Skin epidermis (tissue), 12 donors: ENCODE results near the gene TEC.

ENCODE experiments used
- H3K27ac ChIP-seq, 21 experiments: fragments of 200-600 bp; sonication (generic) in 11 of 21; one replicate each; pipeline ENCODE4 v1.5.0; 2020; ENCODE audit warnings: mild to moderate bottlenecking in 3 of 21, inconsistent platforms in 2 of 21, moderate library complexity in 2 of 21
- H3K4me3 ChIP-seq, 7 experiments: fragments of 200-600 bp; sonication (generic) in 2 of 7; one replicate each; pipeline ENCODE4 v1.5.0; 2020; ENCODE audit warnings: inconsistent platforms in 2 of 7, mild to moderate bottlenecking in 2 of 7, moderate library complexity in 1 of 7

TEC gene

DNA sequence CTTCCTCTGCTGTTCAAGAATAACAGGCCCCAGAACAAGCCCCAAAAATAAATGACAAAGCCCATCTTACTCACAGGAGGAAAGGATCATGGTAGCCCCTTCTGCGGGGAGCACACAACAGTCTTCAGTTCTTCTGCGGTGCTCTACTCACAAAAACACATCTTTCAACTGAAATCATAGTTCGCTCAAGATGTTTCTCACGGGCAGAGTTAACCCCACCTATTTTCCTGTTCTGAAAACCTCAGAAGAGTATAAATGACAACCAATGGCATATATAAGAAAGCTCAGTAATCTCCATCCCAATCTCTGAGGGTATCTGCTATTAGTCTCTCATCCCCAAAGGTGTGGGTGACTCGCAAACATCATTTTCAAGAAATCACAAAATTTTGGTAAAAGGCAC, 135.6 kb downstream of the TEC start, which contains the start of gene TXK:
Gene TXK, minus strand, starts transcription at position 170 of the 400 bp plus-strand sequence. Its CDS starts 80 bp downstream, at position 90.
- peak within 1 kb of the TSS in 4 of 21 experiments; percentile 28 to 76 (median 42) for H3K27ac ChIP-seq

DNA sequence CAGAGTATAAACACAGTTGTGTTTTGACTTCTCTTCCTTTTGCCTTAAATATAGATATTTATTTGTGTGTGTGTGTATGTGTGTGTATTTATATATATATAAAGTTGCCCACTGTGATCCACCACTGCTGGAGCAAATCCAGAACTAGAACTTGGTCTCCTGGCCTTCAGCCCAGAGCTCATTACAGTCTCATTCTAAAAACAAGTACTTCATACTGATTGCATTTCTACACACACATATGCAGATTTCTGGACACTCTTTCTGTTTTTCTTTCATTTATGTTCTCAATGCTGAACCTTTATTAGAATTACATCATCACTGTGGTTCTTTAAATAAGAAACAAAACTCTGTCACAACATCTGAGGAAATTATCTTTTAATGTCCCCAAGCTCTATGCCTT, 136.0 kb downstream of the TEC start:
- Histone ChIP-seq H3K27ac (peak overlapping the region in 3 of 21 experiments; percentile 33 to 76 (median 52)), H3K4me3 (peak overlapping the region in 1 of 7 experiments; percentile 24)

More for the DNA sequence above, 135.6 kb downstream of the TEC start, which contains the start of gene TXK:
- peak within 1 kb of the TSS in 1 of 7 experiments; percentile 24 for H3K4me3 ChIP-seq

DNA sequence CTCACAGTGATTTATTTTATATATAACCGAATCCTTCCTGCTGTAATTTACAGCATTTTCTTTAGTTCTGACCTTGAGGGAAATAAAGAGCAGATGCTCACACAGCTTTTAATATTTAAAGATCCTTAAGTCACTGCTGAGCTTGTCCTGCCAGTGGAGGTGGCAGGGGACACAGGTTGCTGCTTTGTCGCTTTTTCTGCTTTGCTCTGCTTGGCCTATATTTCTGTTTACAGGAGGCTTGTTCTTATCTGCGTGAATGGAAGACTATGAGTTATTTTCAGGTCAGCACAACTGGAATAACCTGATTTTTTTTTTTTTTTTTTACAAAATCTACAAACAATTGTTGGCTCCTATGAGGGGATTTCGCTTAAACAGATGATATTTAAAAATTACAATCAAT, 137.9 kb downstream of the TEC start:
- peak overlapping the region in 2 of 21 experiments; percentile 52 to 64 for H3K27ac ChIP-seq
- H3K4me3 ChIP-seq: no peak overlapping the region

DNA sequence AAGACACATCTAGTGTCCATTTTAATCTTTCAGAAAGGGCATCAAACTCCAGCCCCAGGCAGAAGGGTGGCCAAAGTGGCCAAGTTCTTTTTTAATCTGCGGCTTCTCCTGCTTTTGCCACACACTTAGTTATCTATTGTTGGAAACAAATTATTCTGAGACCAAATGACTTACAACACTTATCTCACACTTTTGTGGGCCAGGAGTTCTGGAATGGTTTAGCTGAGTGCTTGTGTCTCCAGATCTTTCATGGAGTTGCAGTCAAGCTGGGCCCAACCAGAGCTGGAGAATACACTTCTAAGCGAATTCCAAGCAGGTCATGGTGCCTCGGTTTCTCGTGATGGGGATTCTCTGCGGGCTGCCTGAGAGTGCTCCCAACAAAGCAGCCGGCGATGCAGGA, 139.5 kb downstream of the TEC start:
- Histone ChIP-seq H3K27ac (peak overlapping the region in 4 of 21 experiments; percentile 24 to 71 (median 28)), H3K4me3 (no peak overlapping the region)

- Histone ChIP-seq H3K4me3 (no peak overlapping the region), H3K27ac (peak overlapping the region in 5 of 21 experiments; percentile 17 to 71 (median 25))
These were observed 140.2 kb downstream of the TEC start for GRCh38 chr4:48129307-48130014.

DNA sequence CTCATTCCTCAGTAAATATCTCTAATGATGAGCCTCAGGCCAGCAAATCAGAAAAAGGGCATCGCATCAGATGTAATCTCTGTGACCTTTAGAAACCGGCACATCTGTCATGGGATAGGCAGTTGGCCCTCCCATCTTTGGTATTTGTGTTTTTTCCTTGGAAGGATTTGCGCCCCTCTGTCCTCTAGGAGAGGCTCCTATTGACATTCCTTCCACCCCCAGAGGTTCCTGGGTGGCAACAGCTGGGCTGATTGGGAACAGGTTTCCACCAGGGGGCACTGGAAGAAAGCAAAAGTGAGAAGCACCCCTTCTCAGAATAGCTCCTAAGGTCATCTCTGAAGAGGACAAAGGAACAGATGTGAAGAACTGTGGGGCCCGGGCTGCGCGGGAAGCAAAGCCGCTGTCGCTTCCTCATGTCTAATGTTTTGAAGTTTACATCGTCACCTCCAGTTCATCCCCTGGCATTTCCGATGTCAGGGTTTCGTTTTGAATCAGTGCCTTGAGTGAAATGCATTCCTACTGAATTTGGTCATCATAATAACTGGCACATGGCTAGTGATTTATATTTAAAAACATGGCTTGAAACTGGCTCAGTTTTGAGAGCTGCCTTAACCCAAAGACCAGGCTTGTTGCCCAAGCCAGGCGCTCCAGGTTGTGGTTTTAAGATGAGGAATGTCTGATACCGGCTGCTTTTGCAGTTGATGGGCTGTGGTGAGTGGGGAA, 141.8 kb downstream of the TEC start:
- peak overlapping the region in 9 of 21 experiments; percentile 1 to 55 (median 20) for H3K27ac ChIP-seq
- H3K4me3 ChIP-seq: peak overlapping the region in 4 of 7 experiments; percentile 8 to 20 (median 12)

DNA sequence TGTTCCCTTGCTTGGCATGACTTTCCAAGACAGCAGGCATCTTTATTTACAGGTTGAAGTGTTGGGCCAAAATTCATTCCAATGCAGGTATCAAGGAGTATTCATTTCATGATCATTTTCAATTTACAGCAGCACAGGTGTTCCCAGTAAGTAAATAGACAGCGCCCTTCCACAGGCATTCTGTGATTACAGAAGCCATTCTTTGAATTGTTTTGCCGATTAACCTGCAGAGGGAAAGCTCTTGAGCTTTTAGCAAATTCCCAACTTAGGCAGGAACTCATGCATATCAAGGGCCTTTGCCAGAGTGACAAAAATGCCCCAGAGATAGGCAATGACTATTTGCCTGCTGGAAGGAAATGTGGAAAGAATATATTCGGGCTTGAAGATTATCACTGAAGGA, 142.4 kb downstream of the TEC start:
- Histone ChIP-seq H3K27ac (peak overlapping the region in 4 of 21 experiments; percentile 1 to 55 (median 47)), H3K4me3 (peak overlapping the region in 1 of 7 experiments; percentile 20)

- Histone ChIP-seq H3K27ac (peak overlapping the region in 1 of 21 experiments; percentile 1), H3K4me3 (no peak overlapping the region)
These were observed 143.0 kb downstream of the TEC start for GRCh38 chr4:48126621-48127020.

- no peak overlapping the region for H3K4me3 ChIP-seq
- no peak overlapping the region for H3K27ac ChIP-seq
These were observed 144.8 kb downstream of the TEC start for GRCh38 chr4:48124870-48125269.

DNA sequence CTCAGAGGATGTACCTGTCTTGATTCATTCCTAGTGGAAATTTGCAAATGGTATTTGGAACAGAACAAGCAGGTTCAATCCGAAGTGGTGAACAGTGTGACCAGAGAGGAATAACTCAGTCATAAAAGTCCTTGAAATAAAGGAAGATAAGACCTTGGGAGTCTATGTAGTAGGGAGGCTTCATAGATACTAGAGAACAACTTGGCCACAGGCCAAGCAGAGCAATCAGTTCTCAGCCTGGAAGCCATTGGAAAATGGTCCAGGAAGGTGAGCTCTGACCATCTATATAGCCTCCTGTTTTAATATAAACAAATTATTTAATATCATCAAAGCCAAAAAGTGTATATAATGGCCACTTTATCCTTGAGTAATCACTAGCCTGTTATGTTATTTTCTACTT, 146.9 kb downstream of the TEC start:
- no peak overlapping the region for H3K4me3 ChIP-seq
- no peak overlapping the region for H3K27ac ChIP-seq

GRCh38 chr4:48121180-48121579, 148.5 kb downstream of the TEC start:
- H3K27ac ChIP-seq: no peak overlapping the region
- H3K4me3 ChIP-seq: no peak overlapping the region

GRCh38 chr4:48120132-48120531, 149.5 kb downstream of the TEC start:
- Histone ChIP-seq H3K27ac (no peak overlapping the region), H3K4me3 (no peak overlapping the region)

GRCh38 chr4:48119646-48120045, 150.0 kb downstream of the TEC start:
- no peak overlapping the region for H3K4me3 ChIP-seq
- no peak overlapping the region for H3K27ac ChIP-seq

GRCh38 chr4:48118081-48118480, 151.6 kb downstream of the TEC start:
- H3K4me3 ChIP-seq: no peak overlapping the region
- no peak overlapping the region for H3K27ac ChIP-seq

DNA sequence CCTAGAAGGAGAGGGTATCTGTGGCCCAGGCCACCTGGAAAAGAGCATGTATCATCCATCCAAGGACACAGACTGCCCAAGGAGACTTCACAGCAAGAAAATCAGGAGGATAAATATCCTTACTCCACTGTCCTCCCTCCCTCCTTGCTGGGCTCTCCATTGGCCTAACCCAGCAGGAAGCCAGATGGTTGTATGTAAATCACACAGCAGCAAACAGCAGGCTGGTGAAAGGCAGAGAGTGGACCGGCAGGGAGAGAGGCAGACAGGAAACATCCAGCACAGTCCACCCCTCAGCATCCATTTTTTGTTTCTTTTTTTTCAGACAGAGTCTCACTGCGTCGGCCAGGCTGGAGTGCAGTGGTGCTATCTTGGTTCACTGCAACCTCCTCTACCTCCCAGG, 153.1 kb downstream of the TEC start:
- Histone ChIP-seq H3K27ac (no peak overlapping the region), H3K4me3 (no peak overlapping the region)

- no peak overlapping the region for H3K27ac ChIP-seq
- H3K4me3 ChIP-seq: no peak overlapping the region
These were observed 155.2 kb downstream of the TEC start for GRCh38 chr4:48114412-48114811.

DNA sequence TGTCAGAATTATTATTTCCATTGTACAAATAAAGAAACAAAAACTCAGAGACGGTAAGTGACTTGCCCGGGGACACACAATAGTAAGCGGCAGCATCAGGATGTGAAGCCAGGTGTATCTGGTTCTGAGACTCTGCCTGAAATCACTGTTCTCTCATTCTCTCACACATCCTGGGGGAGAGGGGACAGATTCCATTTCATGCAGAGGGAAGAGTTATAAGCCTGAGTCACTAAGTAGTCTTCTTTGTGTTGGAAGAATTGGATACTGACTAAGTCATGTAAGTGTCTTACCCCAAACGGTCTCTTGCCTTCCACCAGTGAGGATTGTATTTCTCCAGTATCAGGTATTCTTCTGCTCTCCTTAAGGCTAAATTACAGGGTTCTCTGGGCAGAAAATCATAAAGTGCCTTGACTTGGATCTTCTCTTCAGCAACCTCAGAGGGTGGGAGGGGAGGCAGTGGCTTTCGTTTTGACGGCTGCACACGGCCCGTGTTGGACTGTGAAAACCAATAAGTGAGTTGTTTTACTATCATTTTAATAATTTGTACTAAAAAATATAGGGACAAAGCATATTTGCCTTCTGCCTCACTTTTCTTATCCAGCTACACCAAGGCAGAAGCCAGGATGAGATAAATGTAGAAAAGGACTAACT, 157.5 kb downstream of the TEC start:
- Histone ChIP-seq H3K4me3 (no peak overlapping the region), H3K27ac (no peak overlapping the region)

DNA sequence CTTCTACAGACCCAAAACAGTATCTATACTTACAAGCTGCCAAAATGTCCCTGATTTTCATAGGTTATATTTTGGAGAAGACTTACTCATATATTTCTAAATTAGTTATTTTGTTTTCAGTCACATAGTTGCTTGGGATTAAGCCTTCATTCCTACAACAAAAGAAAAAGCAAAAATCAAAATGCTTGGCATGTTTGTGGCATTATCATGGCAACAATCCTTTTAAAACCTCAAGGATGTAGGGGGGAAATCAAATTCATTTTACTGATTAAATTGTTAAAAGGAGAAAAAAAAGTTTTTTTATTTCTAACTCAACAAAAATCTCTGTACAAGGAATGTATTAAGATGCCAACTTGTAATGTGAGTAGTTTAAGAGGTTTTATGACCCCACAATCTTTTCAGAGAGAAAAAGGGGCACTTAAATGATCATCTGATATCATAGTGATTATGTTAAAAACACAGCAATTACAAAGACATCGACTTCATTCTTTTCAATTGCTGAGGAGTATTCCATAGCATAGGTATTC, 159.1 kb downstream of the TEC start:
- Histone ChIP-seq H3K27ac (no peak overlapping the region), H3K4me3 (no peak overlapping the region)

DNA sequence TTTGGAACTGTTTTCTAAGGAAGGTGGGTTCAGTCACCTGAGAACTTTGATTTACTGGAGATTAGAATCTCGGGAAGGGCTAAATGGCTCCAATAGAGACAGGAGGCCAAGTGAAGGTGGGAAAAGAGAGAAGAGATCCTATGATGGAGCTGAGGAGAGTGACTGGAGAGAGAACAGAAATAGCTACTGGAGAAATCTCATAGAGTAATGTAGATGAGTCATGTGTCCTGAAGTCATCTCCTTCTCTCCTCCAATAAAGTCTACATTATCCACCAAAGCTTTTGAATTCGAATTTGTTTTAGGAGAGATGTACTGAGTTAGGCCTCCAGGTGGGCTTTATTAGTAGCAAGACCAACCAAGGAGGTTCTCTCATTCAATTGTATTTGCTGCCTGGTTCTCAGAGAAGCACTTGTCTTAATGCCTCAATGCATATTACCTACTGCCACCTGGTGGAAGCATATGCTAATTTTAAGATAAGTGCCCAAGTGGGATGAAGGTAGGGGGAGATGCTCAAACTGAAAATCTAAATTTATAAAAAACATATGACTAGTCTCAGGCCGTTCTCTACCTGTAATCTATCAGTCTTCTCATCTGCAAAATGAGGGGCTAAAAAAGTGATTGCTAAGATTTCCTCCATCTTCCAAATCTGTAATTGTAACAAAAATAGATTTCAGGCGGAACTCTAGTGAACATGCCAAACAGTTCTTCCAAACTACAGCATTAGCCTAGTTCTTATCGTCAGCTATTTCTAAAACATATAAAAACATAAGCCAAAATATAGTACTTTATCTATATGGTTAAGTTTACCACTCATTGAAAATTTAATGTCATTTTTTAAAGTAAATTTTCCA, 160.0 kb downstream of the TEC start:
- no peak overlapping the region for H3K27ac ChIP-seq
- no peak overlapping the region for H3K4me3 ChIP-seq
